G401.6 (cell line): Measurements from ENCODE around the gene SKA2.
"Not testable (repeated sequence)": the region's sequence is repeated elsewhere in the genome, so short reads cannot be mapped to it uniquely, and the experiment has no call there.

Experiments
- FAIRE-seq: peaks from 2 replicates; lab custom pipeline; 2012; peaks lifted over from hg19 to GRCh38; lab: Jason Lieb, UNC

The SKA2 gene

GRCh38 chr17:59097876-59098275, 57.1 kb downstream of the SKA2 start:
- no peak for FAIRE-seq

- no peak for FAIRE-seq
Measured at GRCh38 chr17:59094861-59095530, 60.0 kb downstream of the SKA2 start.

- no peak for FAIRE-seq
Measured at GRCh38 chr17:59093702-59094231, 61.2 kb downstream of the SKA2 start.

- FAIRE-seq = no peak
Measured at GRCh38 chr17:59093145-59093701, 61.8 kb downstream of the SKA2 start.

- not testable (repeated sequence) for FAIRE-seq
Measured at GRCh38 chr17:59090593-59090992, 64.4 kb downstream of the SKA2 start.

- FAIRE-seq = no peak
Measured at GRCh38 chr17:59084154-59084553, 70.8 kb downstream of the SKA2 start.

GRCh38 chr17:59074494-59074893, 80.5 kb downstream of the SKA2 start:
- FAIRE-seq = no peak

GRCh38 chr17:59073972-59074371, 81.0 kb downstream of the SKA2 start:
- no peak for FAIRE-seq

- FAIRE-seq = no peak
Measured at GRCh38 chr17:59069856-59070255, 85.1 kb downstream of the SKA2 start.

- FAIRE-seq = no peak
Measured at GRCh38 chr17:59067756-59068155, 87.2 kb downstream of the SKA2 start.

- no peak for FAIRE-seq
Measured at GRCh38 chr17:59067340-59067739, 87.6 kb downstream of the SKA2 start.

- FAIRE-seq = no peak
Measured at GRCh38 chr17:59062509-59062908, 92.5 kb downstream of the SKA2 start.
